Fibroblast of peridontal ligament (primary cell): ENCODE measurements around the gene NKX2-1.
"Not testable (repeated sequence)": the region's sequence is repeated elsewhere in the genome, so short reads cannot be mapped to it uniquely, and the experiment has no call there.

Source experiments
- DNase-seq: peaks from one replicate; pipeline ENCODE4 v3.0.0-alpha.2; 2010; ENCODE audit errors: extremely low read depth

NKX2-1 gene

DNA sequence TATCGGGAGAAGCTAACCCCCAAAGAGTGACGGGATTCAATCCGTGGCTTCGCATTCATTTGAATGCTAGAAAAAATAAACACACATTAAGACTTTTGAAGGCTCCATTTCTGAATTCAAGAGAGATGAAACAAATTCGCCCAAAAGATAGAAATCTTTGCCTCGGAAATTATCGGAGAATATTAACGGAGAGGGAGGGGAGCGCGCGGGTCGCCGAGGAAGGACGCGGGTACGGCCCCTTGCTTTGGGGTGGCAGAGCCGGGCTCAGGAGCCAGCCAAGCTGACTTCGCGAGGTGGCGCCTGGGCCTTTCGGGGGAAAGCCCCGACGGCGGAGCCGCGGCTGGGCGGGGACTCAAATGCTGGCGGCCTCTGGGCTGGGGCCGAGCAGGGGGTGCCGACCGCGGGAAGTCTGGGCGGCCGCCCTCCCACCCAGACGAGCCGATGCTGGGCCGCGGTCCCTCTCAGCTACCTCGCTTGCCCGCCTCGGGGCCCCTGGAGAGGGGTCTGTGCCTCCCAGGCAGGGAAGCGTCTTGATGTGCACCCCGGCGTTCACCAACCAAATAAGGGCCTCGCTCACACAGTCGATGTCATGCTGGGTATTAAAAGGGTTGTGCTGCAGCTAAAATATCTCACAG is 14.7 kb downstream of the NKX2-1 start:
- no peak for DNase-seq

GRCh38 chr14:36504771-36505175 is 15.3 kb downstream of the NKX2-1 start:
- DNase-seq, result no peak

- DNase-seq, result no peak
Measured at GRCh38 chr14:36503771-36504741, 16.0 kb downstream of the NKX2-1 start.

DNA sequence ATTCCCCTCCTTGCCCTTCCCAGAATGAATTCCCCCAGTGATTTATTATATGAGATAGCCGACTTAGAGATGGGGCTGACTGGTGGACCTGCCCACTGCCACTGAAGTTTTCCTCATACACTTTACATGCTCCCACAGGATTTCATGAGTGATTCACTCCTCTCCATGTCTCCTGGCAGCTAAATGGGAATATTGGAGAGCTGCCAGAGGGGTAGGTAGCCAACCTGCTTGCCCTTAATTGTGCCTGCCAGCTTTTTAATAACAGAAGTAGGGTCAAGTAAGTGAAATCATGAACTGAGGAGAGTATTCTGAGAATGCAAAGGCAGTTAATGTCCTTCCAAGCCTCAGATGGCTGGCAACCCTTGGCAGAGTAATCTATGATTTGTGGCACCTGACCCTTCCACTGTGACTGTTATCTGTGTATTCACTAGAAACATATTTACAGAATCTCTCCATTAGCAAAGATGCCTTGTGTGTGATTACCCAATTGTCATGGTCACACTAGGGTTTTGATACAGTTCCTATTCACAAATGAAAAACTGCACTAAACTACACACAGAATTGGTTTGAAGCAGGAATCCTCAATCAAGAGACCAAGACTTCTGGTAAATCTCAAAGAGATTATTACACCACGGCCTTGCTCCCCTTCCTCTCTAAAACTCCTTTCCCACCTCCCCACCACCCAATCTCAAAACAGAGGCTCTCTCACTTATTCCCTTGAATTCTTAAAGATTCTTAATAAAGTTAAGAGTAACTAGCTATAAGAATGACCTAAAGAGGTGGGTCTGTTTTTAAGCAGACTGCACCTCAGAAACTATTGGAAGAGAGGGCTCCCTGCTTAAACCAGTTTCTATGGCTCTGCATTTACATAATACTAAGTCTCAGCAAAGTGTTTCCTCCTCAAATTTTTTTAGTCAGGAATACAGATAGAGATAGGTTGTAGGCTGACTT is 17.2 kb downstream of the NKX2-1 start:
- DNase-seq, result no peak

DNA sequence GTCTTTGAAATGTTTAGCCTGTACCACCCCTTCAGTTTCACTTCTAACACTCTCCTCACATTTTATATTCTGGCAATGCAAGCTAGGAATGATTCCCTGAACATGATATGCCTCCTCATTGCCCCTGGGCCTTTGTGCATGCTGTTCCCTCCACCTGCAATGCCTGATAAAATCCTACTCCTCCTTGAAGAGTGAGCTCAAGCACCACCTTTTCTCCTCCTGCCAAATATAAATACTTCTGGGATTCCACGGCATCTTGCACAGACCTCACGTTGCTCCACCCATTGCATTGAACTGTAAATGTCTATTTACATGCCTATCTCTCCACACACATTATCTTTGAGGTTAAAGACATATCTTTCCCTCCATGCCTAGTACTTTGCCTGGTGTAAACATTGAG is 21.1 kb downstream of the NKX2-1 start:
- no peak for DNase-seq

DNA sequence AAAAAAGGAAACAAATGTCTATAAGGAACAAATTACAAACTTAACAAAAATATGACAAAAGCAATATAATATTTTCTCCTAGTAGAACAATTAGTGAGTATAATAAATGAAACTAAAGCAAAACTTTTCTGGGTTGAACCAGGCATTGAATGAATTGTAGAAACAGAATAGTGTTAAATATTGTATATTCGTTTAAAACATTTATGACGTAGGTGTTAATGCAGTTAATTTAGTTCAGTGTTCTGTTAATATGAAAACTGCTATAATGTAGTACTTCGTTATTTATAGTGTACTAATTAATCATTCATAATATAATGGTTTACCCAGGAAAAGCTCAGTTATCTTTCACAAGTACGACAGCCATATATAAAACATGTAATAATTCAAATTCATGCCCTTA is 23.7 kb downstream of the NKX2-1 start:
- DNase-seq, result no peak

GRCh38 chr14:36495666-36496065 is 24.4 kb downstream of the NKX2-1 start:
- no peak for DNase-seq

DNA sequence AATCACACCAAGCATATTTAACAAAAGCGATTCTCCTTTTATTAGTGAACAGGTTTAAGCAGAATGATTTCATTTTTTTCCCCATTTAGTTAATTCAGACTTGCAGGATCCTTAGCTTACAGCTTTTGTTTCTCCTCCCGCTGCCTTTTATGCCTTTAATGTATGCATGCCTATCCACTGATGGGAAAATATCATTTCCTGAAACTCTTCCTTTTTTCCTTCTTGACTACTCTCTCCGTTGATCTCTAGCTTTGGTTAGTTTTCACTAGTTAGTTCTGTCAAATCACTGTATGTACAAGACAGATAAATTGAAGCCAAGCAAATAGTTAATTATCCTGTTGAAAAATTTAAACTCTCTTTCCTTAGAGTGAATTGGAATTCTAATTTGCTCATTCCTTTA is 26.3 kb downstream of the NKX2-1 start:
- DNase-seq, result no peak

DNA sequence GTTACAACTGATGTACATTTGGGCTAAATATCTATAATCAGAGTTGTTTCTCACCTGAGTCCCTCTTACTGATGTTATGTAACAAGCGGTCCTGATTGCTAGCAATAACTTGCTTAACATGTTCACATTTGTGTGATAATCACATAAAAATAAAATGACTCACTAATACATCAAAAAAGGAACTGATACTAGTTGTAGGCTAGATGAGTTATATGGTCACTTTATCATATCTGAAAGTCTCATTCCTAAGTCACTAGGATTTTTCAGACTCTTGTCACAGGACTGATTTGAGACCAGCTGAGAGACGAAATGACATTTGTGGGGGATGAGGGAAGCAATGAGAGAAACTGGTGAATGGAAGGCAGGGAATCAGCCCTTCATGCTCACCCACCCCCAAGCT is 34.3 kb downstream of the NKX2-1 start:
- DNase-seq, result no peak

DNA sequence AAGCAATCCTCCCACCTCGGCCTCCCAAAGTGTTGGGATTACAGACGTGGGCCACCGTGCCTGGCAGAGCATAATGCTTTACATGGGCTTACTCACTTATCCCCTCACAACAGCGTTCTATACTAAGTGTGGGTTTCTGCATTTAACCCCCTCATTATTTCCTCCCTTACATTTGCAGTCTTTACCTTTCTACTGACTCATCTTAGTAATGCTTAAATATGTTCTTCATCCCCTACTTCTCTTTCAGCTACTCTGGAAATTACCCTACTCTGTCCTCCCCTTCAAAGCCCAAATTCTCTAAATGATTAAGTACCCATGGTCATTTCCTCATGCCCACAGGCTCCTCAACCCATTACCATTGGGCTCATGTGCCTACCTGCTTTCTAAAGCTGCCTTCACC is 40.7 kb downstream of the NKX2-1 start:
- no peak for DNase-seq

DNA sequence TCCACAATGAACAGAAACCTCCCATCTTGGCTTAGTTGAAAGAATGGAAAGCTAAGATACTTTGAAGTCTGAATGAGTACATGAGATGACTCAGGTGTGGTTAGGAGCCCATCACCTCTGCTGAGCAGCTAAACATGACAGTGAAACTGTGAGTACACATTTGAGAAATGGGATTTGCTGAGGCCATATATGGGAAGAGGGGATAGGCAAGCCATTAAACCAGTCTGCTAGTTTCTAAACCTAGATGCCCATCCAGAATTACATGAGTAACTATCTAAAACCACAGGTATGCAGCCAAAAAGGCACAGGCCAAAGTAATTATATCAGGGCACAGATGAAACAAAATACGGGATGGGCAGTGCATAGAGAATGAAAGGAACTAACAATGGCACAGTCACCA is 41.2 kb downstream of the NKX2-1 start:
- no peak for DNase-seq

DNA sequence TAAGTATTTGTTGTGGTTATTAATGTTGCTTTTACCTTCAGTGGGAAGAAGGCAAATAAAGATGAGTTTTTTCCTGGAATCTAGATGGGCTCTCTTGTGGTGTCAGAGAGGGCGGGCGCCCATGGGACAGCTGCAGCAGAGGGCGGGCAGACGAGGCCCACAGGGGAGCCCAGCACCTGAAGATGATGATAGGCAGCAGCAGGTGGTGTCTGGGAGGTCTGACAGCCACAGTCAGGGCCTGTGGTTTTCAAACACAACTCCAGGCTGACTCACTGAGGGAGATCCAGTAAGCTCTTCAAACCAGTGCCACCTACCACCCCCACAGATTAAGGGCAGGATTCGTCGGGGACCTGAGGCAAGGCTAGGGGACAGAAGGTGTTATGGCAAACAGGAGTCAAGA is 42.8 kb downstream of the NKX2-1 start:
- no peak for DNase-seq

- not testable (repeated sequence) for DNase-seq
Measured at GRCh38 chr14:36476061-36476460, 44.0 kb downstream of the NKX2-1 start.

DNA sequence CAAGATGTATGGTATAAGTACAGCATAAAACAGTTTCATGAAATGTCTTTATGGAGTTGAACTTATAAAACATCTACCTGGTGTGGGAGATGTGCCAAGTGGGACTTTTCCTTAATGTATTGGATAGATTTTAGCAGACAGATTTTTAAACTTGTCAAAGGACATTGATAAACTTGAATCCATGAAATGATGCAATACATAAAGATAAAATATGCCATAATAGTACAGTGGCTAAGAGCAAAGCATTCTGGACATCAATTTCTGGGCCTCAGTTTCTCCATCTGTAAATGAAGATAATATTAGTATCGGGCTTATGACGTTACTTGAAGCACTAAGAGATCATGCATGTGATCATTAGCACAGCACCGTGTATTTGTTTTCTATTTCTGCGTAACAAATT is 45.4 kb downstream of the NKX2-1 start:
- no peak for DNase-seq

- DNase-seq, result no peak
Measured at GRCh38 chr14:36471431-36471830, 48.6 kb downstream of the NKX2-1 start.

- DNase-seq, result no peak
Measured at GRCh38 chr14:36467332-36467731, 52.7 kb downstream of the NKX2-1 start.
